HG02763 (cell line): ENCODE measurements around the gene NANOGP8.
"Not testable (repeated sequence)": the region's sequence is repeated elsewhere in the genome, so short reads cannot be mapped to it uniquely, and the experiment has no call there.

ENCODE experiments used
- ATAC-seq: cut with Tn5 transposase; IDR thresholded peaks from one replicate; pipeline ENCODE4 v1.9.1; 2021; ENCODE audit warnings: mild to moderate bottlenecking, moderate library complexity; ENCODE audit not compliant: unreplicated experiment

NANOGP8 gene, protein sequence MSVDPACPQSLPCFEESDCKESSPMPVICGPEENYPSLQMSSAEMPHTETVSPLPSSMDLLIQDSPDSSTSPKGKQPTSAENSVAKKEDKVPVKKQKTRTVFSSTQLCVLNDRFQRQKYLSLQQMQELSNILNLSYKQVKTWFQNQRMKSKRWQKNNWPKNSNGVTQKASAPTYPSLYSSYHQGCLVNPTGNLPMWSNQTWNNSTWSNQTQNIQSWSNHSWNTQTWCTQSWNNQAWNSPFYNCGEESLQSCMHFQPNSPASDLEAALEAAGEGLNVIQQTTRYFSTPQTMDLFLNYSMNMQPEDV

DNA sequence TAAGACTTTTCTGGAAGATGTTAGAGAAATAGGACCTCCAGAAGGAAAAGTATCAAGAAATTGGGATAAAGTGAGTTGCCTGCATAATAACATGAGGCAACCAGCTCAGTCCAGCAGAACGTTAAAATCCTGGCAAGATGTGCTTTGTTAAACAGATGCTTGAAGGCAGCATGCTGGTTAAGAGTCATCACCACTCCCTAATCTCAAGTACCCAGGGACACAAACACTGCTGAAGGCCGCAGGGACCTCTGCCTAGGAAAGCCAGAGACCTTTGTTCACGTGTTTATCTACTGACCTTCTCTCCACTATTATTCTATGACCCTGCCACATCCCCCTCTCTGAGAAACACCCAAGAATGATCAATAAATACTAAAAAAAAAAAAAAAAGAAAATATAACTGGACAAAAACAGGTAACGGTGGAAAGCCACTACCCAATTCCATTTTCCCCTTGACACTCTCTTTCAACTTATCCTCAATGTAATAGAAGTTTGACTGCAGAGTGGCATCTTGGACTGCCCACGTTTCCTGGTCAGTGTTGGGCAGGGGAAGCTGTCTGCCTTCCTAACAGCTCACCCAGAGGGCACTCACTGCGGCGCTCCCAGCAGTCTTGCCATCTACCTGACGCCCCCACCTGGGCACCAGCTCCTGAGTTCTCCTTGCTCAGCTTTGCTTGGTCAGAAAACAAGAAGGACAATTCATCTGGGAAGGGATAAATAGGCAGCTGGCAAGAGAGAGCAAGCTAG, at the start of gene NANOGP8:
NANOGP8 (minus strand) TSS at position 120 of the 744 bp plus-strand sequence. CDS start 185 bp downstream, outside the sequence.
- ATAC-seq: not testable (repeated sequence)

DNA sequence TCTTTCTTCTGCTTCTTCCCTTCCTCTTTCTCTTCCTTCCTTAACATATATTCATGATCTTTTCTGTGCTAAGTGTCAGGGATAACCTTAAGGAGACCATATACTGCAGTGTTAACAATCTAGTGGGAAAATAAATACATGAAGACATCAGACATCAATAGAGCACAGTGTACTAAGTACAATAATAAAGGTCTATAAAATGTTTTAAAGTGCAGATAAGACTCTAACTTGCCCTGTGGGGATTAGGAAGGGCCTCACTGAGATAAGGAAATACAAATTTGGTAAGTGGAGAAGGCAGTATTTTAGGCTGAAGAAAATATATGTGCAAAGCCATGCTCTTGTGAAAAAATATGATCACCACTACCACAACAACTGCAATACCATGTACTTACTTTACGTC, 49.2 kb upstream of the NANOGP8 start:
- ATAC-seq: no peak

DNA sequence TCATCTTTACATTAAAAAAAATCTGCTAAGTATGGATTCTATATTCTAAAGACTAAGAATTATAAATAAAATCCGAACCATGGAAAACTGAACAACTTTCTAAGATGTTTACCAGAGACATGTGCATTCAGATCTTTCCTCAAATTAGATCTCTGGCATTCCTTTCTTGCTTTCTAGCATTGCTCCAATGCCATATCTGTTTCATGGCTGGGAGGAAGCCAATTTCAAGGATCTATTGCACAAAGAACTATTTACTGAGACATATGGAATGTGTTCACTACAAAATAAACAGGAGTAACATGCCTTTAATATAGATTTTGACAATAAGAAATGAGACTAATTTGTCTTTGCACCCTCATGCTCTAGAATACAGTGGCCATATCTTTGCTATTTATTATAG, 45.1 kb upstream of the NANOGP8 start:
- ATAC-seq: no peak

DNA sequence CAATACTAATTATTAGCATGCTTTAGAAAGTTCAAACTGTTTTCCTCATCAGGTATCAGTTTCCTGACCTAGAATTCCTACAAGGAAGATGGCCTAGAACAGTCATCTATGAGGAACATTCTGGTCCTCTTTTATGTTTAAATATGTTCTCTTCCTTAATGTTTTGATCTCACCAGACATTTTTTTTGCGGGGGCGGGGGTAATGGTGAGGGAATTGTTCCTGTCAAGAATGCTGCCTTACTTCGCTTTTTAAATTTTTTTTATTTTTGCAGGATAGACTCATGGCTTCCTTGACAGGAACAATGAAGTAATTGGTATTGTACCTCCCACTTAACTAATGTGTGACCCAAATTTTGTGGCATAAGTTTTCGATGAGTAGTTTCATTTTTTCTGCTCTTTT, 44.3 kb upstream of the NANOGP8 start:
- ATAC-seq: no peak

DNA sequence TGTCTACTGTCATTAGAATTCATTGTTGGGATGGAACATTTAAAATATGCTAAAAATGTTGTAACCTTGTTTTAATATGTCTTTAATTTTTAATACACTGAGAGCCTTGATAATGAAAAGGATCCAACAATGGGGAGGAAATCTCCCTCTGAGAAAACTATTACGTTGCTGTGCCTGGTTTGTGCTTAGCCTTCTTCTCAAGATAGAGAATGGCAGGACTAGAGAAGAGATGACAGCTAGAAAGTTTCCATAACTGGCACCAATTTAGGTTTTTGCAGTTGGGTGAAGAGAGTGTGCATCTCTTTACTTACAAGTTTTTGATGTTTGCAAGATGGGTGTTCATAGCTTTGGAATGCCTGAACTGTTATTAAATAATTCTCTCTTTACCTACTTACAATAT, 42.6 kb upstream of the NANOGP8 start:
- no peak for ATAC-seq

DNA sequence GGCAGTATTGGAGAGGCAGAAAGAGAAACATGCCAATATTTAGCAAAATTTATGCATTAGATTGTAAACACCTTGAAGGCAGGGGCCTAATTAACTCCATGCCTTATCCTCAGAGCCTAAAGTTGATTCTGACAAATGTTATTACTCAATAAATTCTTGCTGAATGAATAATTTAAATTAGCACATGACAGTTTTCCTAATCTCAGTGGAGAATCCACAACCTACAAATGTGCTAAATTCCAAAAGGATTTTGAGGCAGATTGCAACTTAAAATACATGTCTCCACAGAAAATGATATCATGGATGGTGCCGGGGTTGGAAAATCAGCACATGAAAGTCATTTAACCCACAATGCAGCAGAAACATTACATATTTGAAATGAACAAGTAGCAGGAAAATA, 41.1 kb upstream of the NANOGP8 start:
- no peak for ATAC-seq

DNA sequence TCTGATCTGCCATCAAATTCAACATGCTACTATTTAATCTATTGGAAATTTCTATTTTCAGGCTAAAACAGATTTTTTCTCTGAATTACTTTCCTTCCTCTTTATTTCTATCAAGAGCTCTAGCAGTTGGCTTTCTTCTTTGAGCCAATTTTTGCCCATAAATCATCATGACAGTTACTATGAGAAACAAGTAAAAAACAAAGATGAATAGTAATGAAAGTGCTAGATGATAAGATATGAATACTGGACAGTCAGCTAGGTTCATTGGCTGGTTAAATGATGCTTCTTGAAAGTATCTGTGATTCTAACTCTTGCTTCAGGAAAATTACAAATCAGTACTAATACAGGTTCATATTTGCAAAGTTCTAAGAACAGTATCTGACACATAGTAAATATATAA, 38.6 kb upstream of the NANOGP8 start:
- ATAC-seq: no peak

DNA sequence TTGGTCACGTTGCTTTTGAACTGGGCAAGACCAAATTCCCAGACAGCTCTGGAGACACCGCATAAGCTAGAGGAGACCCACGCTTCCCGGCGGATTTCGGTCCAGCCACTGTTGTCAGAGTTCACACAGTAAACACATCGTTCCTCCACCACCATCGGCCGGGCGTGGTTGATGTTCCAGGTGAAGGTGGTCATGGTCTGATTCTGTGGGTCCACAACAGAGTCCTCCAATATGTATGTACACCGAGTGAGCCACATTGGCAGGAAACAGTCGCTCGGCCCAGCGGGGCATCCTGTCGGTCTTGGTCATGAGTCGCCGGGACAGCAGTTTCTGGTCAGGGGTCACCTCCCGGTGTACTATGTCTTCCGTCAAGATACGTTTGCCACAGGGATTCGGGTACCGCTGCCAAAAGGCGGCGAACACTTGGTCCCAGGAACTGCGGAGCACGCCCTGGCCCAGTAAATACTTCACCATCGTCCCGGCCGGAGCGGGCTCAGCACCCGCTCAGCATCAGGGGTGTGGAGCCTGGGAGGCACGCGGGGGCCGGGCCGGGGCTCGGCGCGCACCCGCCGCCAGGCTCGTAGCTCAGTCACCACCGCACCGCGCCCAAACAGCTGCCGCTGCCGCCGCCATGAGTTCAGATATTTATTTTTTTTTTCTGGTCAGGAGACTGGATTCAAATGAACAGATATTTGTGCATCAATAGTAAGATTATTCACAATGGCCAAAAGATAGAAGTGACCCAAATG, 36.7 kb upstream of the NANOGP8 start:
- ATAC-seq: no peak

DNA sequence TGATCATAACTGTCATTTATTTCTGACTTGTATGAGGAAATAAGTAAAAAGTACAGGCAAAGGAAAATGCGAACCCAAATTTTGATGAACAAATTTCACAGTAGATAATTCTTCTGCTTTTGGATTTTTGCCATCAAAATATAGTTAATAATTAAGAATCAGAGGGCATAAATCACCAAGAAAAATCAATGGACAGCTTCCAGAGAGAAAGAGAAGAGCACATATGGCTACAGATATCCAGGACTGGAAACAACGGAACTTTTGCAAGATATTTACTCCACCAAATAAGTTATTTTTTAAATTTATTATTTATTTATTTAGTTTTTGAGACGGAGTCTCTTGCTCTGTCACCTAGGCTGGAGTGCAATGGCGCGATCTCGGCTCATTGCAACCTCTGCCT, 35.1 kb upstream of the NANOGP8 start:
- no peak for ATAC-seq

DNA sequence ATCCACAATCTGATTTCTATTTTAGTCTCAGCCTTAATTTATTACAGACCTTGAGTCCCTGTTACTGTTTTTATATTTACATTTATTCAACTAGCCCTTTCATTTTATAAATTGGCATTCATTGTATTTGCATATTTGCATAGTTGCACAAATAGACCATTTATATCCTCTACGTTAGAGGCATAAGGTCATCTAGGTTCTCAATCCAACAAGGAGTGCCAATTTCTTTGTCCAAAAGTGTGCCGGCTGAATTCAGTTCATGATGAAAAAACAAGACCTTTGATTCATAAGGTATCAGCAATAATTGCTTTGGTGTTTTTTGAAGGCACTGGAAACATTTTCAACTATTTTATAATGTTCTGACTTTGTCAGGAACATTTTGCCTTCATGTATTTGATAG, 33.9 kb upstream of the NANOGP8 start:
- no peak for ATAC-seq

DNA sequence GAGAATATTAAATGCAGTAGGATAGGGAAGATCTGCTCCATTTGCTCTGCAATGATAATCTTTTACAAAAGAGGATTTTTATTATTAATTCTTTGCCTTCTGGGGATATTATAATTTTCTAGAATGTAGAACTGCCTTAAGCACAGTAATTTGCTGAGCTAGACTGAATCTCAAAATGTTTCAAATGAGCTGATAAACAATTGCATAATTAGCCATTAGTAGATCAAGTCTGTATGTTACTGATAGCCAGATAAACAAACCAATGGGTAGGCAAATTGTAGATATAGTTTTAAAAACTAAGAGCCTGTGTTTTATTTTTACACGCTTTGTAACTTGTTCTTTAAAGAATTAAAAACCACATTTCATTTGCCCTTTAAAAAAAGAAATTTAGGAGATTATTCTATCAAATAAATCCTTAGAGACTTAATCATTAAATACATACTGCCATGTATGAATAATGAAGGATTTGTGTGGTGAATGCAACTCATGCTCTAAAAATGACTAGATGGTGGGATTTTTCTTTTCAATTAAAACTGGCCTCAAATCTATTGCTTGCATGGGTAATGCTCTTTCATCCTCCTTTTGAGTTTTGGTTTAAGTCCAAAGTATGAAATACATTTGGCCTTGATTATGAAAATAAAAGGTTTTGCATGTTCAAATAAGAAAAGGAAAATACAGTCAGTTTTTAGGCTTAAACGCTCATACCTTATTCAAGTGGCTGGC, 32.6 kb upstream of the NANOGP8 start:
- no peak for ATAC-seq

DNA sequence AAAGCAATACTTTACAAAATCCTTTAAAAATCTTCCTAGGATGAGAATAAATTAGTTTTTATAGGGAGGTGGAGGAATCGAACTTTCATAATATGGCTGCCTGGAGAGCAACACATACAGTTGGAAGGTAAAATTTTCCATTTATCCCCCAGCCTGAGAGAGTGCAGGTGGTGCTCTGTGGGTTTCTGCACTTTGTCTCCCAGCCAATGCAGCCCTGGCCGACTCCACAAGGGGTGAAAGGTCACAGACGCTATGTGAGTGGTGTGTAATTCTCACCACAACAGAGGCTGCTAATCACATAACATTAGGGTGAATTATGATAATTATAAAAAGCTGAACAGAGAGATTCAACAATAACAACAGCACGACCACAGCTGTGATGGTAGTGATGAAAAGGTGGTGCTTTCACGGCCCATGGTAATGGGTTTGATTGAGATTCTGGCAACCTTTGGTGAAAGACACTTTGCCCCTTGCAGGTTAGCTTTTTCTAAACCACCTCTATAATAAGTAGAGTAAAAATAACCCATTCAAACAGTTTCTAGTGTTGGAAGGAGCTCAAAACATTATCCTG, 30.1 kb upstream of the NANOGP8 start:
- no peak for ATAC-seq

DNA sequence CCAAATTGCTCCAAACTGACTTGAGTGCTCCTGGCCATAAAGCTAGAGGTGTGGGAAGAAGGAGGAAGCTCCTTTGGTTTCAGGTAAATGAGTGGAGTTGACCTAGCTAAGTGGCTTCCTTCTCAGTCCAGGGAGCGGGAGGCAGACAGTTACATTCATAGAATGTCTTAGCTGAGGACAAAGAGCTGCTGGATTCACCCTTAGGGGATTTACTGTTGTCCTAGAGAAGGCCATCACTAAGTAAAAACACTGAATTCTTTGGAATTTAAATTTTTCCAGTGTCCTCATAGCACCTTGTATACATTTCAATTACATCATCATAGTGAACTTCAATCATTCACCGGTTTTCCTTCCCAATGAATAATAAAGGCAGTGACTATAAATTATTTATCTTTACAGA, 27.3 kb upstream of the NANOGP8 start:
- no peak for ATAC-seq

DNA sequence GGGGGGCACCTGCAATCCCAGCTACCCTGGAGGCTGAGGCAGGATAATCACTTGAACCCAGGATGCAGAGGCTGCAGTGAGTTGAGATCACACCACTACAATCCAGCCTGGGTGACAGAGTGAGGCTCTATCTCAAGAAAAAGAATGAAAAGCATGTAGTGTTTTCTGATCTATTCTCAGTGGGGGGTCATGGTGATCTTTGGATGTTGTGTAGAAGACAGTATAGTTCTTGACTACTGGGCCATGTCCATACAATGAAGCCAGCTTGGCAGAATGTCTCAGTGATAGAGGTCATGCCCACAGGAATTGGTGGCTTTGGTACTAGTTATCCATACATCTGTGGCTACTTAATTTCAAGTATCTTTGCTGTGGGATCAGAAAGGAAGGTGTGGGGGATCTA, 26.8 kb upstream of the NANOGP8 start:
- no peak for ATAC-seq

DNA sequence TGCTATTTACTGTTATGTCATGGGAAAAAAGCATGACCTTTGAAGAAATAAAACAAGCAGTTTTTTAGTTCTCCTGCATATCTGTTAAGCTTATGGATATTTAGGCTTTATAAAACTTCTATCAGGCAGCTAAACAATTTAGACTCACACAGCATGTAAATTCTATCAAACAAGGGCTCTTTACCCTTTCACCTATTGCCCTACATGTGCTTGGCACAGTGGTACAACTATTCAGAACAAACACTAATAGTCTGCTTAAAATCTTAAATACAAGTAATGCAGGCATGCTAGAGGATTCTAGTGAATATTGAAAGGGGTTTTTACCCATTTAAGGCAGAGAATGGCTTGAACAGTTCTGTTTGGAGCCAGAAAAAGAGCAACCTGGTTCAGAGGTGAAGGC, 23.4 kb upstream of the NANOGP8 start:
- ATAC-seq: no peak

DNA sequence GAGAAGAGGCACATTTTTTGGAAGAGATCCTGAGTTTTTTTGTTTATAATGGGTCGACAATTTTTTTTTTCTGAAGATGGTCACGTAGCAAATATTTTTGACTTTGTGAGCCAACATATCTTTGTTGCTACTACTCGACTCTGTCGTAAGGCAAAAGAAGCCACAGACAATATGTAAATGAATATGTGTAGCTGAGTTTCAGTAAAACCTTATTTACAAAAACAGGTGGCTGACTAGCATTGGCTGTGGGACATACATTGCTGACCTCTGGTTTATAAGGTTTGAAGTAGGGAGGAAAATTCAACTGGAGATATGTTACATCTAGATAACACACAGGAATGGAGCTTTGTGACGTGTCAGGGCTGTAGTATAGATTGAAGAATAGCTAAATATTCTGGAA, 22.5 kb upstream of the NANOGP8 start:
- ATAC-seq: no peak

DNA sequence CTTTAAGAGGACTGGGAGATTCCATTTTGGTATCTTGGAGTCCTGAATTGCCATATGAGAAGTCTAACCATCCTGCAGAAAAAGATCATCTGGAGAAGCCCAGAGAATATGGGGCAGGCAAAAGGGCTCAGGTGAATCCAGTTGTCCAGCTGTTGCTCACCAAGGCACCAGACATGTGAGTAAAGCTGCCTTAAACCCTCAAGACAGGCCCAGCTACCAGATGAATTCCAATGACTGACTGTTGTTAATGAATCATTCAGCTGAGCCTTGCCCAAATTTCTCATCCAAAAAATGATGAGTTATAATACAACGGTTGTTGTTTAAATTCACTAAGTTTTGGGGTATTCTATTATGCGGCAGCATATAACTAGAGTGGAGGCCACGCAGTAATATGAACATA, 22.0 kb upstream of the NANOGP8 start:
- ATAC-seq: no peak

DNA sequence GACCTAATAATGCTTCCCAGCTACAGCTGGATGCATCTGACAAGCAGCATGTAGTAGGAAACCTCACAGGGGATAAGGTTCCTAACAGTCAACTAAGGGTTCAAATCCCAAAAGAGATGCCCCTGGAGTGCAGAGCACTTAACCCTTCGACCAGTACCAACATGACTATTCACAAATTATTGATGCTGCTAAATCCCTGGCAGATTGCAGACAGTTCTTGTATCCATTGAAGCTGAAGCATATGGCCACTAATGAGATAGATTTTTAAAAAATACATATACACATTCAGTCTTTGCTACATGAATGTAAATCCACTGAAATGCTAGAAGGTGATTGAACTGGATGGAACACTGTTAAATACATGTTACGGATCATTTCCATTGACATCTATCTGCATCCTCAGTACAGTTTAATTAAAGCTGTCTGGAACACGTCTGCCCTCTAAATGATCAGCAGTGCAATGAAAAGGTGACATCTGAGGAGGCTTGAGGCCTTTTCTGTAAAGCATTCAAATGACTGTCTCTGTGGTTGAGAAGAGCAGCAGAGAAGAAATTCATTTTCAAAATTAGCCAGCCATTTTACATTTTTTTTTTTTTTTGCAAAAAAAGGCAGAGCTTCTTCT, 19.5 kb upstream of the NANOGP8 start:
- ATAC-seq: no peak

DNA sequence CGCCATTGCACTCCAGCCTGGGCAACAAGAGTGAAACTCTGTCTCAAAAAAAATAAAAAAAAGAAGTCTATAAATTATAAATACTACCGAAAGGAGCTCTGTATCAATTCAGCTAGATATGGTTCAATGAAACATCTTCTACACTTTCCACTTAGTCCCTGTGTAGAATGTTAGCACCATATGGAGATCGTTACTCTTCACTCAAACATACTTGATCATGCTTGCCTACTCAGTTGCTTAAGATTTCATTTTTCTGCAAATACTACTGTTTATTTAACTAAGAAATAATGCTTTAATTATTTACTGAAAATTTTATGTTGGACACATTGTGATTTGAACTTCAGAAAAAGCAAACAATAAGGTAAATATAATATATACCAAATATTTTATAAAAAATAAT, 17.1 kb upstream of the NANOGP8 start:
- ATAC-seq: no peak

DNA sequence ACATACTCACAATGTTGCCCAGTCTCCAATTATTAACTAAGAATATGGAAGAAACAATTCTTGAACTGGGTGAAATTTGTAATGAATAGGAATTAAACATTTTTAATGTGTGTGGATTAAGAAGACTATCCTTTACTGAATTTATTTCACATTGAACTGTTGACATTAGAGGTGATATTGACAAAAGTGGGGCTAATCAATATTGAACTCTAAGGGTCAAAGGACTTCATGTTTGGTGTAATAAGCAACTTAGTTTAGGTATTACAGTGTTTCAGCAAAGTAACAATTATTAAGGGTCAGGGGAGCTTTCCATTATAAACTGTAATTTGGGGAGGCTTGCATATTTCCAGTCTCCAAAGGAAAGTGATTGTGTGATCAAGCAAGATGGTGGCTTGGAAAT, 16.2 kb upstream of the NANOGP8 start:
- no peak for ATAC-seq
